GM18868 (cell line): ENCODE results near the gene ZNF839.
A peak's percentile ranks its signal among the peaks of the same experiment; 100 is the strongest.
"Not testable (repeated sequence)": the region's sequence is repeated elsewhere in the genome, so short reads cannot be mapped to it uniquely, and the experiment has no call there.

Experiments
- ATAC-seq: cut with Tn5 transposase; IDR thresholded peaks from one replicate; pipeline ENCODE4 v1.9.1; 2021; ENCODE audit warnings: mild to moderate bottlenecking, moderate library complexity; ENCODE audit not compliant: unreplicated experiment

The ZNF839 gene

DNA sequence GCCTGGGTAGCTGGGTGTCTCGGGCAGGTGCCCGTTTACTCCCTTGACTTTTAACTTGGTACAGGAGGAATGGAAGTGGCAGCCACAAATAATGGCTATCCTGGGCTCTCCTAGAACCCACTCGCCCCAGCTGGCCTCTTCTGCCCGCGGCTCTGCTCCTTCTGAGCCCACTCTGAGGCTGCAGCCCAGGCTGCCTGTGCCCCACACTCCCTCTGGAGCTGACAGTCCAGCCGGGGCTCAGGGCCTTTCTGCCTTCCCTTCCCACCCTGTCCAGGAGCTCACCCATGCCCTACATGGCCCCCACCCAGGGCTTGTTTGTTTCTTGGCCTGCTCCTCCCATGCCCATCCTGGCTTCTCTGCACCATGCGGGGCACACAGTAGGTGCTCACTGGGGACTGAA lies 15.6 kb downstream of the ZNF839 start:
- no peak for ATAC-seq

DNA sequence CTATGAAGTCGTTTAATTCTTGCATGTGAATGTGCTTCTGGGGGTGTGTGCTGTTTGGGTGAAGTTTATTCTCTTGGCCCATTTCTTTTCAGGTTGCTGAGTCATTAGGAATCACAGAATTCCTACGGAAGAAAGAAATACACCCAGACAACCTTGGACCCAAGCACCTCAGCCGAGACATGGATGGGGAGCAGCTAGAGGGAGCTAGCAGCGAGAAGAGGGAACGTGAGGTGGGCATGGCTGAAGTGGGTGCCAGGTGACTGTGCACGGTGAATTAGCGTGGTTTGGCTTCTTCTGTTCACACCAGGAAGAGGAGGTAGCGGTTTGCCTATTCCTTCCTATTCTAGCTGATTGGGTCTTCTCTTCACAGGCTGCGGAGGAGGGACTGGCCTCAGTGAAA lies 19.2 kb downstream of the ZNF839 start:
- ATAC-seq: no peak

GRCh38 chr14:102341566-102341965 lies 22.0 kb downstream of the ZNF839 start:
- ATAC-seq: no peak

DNA sequence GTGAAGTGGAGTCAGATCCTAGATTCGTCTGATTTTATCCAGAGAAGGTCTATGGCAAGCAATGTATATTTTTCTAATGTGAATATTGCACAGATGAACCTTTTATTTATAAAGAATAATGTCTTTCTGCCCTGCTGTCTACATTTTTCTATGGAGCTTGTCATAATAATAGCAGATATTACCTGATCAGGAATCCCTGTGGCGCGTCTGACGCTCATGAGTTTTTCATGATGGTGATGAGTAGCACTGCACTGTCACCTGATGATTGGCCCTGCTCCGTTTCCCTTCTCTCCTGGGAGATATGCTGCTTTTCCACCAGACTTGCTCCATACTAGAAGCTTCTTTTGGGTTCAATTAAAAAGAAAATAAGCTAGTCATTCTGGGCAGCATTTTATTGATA lies 22.7 kb downstream of the ZNF839 start:
- ATAC-seq: no peak

- ATAC-seq: no peak
Measured at GRCh38 chr14:102344084-102344483, 24.5 kb downstream of the ZNF839 start.

DNA sequence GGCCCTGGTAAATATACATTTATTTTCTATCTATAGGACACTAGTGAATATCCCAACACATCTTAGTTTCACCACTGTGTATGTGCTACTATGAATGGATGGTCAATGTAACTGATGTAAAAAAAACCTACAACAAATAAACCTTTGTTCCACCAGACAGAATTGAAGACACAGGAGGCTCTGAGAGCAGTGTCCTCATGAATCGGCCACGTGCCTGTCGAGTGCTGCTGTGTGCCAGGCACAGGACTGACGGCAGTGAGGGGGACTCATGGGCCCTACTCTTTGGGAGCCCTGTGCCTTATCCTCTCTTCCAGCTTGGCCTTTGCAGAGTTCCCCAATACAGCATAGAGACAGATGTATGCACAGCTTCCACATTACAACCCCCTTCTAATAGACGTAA lies 24.9 kb downstream of the ZNF839 start:
- ATAC-seq: no peak

DNA sequence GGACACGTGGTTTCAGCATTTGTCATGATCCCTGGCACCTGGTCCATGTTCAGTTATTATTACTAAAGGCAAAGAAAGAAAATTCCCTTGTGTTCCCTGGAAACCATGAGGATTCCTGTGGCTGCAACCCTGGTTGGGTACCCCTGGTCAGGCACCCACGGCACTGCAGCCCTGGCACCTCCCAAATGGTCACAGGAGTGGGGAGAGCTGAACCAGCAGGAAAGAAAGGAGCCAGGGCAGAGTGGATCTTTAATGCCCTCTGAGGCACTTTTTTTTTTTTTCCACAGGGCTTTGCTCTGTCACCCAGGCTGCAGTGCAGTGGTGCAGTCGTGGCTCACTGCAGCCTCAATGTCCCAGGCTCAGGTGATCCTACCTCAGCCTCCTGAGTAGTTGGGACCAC lies 25.7 kb downstream of the ZNF839 start:
- no peak for ATAC-seq

GRCh38 chr14:102346645-102347044 lies 27.1 kb downstream of the ZNF839 start:
- ATAC-seq: no peak

DNA sequence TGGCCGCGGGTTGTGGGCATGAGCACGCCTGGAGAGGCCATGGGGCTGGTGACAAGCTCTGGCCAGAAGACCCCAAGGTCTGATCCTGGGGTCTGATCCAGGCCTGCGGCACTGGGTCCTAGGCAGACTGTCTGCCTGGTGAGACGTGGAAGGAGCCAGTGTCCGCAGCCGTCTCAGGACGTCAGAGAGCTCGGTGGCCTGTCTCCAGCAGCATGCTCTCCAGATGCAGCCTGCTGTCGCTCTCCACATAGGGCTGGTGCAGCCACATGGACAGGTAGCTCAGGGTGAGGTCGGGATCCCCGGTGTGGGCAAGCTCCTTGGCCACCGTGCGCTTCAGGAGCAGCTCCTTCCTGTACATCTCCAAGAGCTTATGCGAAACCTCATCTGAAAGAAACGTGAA lies 28.8 kb downstream of the ZNF839 start:
- ATAC-seq: no peak

- ATAC-seq: no peak
Measured at GRCh38 chr14:102351023-102351422, 31.5 kb downstream of the ZNF839 start.

DNA sequence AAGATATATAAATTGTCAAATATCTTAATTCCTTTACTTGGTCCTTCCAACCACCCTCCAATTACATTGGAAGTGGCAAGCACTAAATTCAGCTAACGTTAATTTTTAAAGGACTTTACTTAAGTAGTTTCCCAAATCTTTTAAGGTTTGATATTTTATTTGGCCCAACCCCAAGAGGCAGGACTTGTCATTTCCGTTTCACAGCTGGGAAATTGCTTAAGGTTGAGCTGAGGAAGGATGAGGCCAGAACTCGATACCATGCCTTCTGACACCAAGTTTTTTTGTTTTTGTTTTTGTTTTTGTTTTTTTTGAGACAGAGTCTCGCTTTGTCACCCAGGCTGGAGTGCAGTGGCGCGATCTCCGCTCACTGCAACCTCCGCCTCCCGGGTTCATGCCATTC lies 32.0 kb downstream of the ZNF839 start:
- ATAC-seq: not testable (repeated sequence)

- ATAC-seq: no peak
Measured at GRCh38 chr14:102352213-102352612, 32.7 kb downstream of the ZNF839 start.

GRCh38 chr14:102353126-102353619 lies 33.6 kb downstream of the ZNF839 start:
- ATAC-seq: no peak

GRCh38 chr14:102356280-102356679 lies 36.7 kb downstream of the ZNF839 start:
- no peak for ATAC-seq

DNA sequence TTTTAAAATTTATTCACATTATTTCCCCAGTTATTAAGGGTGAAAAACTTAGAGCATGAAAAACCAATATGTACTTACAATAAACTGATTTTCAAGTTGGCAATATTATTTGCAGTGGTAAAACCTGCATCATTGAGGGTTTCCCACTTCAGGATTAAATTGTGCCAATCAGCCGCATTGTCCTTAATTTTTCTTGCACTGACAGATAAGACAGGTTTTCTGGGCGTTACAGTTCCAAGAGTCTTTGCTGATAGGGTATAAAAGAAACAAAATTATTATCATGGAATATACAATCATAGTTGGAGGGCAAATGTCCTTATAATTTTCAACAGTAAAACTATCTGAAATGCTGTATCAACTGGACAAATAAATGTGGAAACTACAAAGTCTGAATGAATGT lies 39.8 kb downstream of the ZNF839 start:
- ATAC-seq: no peak

DNA sequence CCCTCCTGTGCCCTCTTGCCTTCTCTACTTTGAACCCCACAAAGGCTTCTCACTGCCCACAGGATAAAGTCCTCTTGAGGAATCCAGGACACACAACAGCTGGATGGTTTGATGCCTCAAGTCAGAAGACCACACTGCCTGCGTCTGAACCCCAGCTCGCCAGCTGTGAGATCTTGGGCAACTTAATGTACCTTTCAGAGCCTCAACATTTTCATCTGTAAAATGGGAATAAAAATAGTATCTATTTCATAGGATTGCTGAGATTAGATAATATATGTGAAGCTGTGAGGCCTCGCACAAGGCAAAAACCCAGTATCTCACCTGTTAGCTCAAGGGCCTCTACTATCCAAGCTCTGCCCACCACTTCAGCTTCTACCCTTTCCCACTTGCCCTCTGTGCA lies 40.8 kb downstream of the ZNF839 start:
- ATAC-seq: no peak

GRCh38 chr14:102362084-102362483 lies 42.5 kb downstream of the ZNF839 start:
- peak; percentile 40 for ATAC-seq

DNA sequence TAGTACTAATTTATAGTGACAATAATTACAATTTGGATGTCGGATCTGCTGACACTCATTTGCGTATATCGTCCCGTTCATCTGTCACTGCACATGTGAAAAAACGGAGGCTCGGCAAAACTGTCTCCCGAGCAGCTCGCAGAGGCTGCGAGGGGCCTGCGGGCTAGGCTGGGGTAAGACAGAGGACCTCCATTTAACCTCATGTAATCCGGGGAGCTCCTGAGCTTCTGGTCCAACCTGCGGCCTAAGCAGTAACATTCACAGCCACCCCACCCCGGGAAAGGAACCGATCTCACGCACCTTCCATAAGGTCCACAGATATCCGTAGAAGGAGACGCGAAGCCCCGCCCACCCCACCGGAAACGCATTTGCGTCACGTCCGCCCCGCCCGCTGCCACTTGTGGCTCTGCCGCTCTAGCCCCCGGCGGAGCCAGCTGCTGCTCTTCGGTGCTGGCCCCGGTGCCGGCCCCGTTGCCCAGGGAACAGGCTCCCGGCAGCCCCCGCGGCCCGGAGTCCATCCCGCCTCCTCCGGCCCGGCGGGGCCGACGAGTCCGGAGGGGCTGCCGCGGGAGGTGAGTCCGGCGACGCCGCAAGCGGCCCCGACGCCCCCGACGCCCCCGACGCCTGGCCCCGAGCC lies 43.1 kb downstream of the ZNF839 start, which contains the start of the genes CINP and TECPR2:
CINP (minus strand) TSS at position 346 of the 637 bp plus-strand sequence; CDS start at position 307, 39 bp downstream.
TECPR2 (plus strand) TSS at position 397 of the 637 bp plus-strand sequence. CDS start 13,781 bp downstream, outside the sequence.
- ATAC-seq: peak; percentile 90

DNA sequence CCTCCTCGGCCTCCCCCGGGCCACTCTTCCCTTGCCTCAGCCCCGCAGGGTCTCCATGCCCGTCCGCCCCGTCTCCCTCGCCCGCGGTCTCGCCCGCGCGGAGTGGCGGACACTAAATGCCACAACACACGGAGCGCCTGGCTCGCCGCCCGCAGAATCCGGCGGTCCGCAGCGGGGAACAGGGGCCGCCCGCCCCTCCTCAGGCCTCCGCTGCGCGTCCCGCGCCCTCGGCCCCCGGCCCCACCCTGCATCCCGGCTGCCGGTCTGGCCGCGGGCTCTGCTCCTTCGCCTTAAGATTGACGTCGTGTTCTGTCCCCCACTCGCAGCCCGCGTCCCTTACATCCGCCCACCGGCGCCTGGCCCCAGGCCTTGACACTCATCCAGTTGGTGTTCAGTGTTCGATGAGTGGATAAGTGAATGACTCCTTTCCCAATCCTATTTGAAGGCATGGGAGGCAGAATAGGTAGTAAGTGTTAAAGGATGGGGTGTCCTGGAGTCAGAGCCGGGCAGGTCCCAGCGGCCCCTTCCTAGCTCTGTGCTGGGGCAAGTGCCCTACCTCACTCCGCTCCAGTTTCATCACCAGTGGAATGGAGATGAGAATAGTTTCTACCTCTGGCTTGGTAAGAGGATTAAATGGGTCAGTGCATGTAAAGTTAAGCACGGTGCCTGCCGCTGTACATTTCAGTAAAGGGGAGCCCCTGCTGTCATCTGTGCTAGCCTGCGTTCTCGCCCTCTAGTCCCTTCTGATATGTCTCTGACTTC lies 43.8 kb downstream of the ZNF839 start:
- ATAC-seq: peak; percentile 15

GRCh38 chr14:102370305-102370809 lies 50.8 kb downstream of the ZNF839 start:
- ATAC-seq: no peak

DNA sequence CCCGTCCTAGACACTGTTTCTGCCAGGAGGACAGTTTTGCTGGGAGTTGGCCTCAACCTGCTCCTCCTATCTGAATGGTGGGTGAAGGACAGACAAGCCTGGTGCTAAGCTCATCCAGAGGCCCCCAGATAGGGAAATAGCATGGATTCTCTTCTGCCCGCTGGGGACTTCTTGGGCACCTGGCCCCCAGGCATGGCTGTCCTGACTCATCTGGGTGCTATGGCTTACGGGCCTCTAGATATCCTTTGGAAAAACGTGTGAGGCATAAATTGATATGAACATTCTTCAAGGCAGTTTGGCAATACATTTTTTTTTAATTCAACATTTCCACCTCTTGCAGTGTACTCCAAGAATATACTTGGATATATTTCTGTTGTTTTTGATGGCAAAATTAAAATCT lies 51.8 kb downstream of the ZNF839 start:
- no peak for ATAC-seq

GRCh38 chr14:102373110-102373509 lies 53.6 kb downstream of the ZNF839 start:
- no peak for ATAC-seq
